NCI-H460 (cell line): Measurements from ENCODE around the gene INF2. TPM values are rescaled to one million over a fixed set of nuclear protein-coding genes. Genes with fewer than 3 reads are reported as not detected.
"Not testable (repeated sequence)": the region's sequence is repeated elsewhere in the genome, so short reads cannot be mapped to it uniquely, and the experiment has no call there.

Experiments
- DNase-seq: peaks from one replicate; pipeline ENCODE4 v3.0.0-alpha.2; 2016; ENCODE audit warnings: low read depth; ENCODE audit errors: extremely low read depth
- polyA plus RNA-seq: library from polyadenylated mRNA; depleted of rRNA; stranded (reverse); fragments of >200 nt; gene quantifications from 2 replicates; pipeline ENCODE4 v1.2.3, GENCODE V29; 2014; cell fraction: nucleus; rRNA removed
- total RNA-seq: library from RNA; depleted of rRNA; stranded (reverse); fragments of >200 nt; shearing (Covaris generic); gene quantifications from 2 replicates; pipeline ENCODE4 v1.2.3, GENCODE V29; 2014; rRNA removed

The INF2 gene
- 58.0 and 61.3 TPM in 2 replicates for total RNA-seq
- polyA plus RNA-seq = 228 and 311 TPM in 2 replicates

- DNase-seq = peak; percentile 70
Observed at GRCh38 chr14:104689109-104689880, at the start of gene INF2. INF2 (plus strand) TSS chr14:104689618; CDS start chr14:104701366, 11,748 bp downstream.

GRCh38 chr14:104639885-104640548 lies 49.4 kb upstream of the INF2 start:
- peak; percentile 67 for DNase-seq

GRCh38 chr14:104640681-104641080 lies 48.7 kb upstream of the INF2 start:
- no peak for DNase-seq

- DNase-seq = no peak
Observed at GRCh38 chr14:104641753-104642539, 47.5 kb upstream of the INF2 start.

GRCh38 chr14:104642540-104642868 lies 46.9 kb upstream of the INF2 start:
- DNase-seq = no peak

GRCh38 chr14:104643306-104643705 lies 46.1 kb upstream of the INF2 start:
- no peak for DNase-seq

GRCh38 chr14:104644091-104644635 lies 45.3 kb upstream of the INF2 start:
- DNase-seq = no peak

- no peak for DNase-seq
Observed at GRCh38 chr14:104644656-104645378, 44.6 kb upstream of the INF2 start.

GRCh38 chr14:104647467-104648043 lies 41.9 kb upstream of the INF2 start:
- no peak for DNase-seq

GRCh38 chr14:104650057-104650980 lies 39.1 kb upstream of the INF2 start:
- peak; percentile 49 for DNase-seq

- no peak for DNase-seq
Observed at GRCh38 chr14:104650981-104651875, 38.2 kb upstream of the INF2 start.

GRCh38 chr14:104651876-104652260 lies 37.5 kb upstream of the INF2 start:
- DNase-seq = no peak

GRCh38 chr14:104652386-104652785 lies 37.0 kb upstream of the INF2 start:
- DNase-seq = no peak

GRCh38 chr14:104653130-104653920 lies 36.1 kb upstream of the INF2 start:
- DNase-seq = not testable (repeated sequence)

- no peak for DNase-seq
Observed at GRCh38 chr14:104654119-104654518, 35.3 kb upstream of the INF2 start.

GRCh38 chr14:104655128-104655848 lies 34.1 kb upstream of the INF2 start:
- DNase-seq = no peak
